DMS 273 (cell line): ENCODE results near the gene TMED8.
"Not testable (repeated sequence)": the region's sequence is repeated elsewhere in the genome, so short reads cannot be mapped to it uniquely, and the experiment has no call there.

ENCODE experiments used
- DNase-seq: peaks from one replicate; lab custom pipeline; 2025; ENCODE audit not compliant: unreplicated experiment; lab: John Stamatoyannopoulos, UW

TMED8 gene

DNA sequence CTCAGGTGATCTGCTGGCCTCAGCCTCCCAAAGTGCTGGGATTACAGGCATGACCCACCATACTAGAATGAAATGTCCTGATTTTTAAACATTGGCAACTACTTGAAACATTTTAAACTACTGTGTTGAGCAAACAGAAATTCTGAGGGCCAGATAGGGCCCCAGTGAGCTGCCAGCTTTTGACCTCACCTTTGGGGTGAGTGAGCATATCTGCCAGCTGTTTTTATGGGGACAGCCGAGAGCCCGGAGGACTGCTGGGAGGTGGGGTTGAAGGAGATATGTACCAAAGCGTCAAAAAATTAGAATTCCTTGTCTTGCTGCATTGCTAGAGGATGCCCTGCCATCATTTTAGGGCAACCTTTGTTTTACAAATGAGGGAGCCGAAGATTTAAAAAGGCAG lies 53.3 kb downstream of the TMED8 start:
- no peak for DNase-seq

DNA sequence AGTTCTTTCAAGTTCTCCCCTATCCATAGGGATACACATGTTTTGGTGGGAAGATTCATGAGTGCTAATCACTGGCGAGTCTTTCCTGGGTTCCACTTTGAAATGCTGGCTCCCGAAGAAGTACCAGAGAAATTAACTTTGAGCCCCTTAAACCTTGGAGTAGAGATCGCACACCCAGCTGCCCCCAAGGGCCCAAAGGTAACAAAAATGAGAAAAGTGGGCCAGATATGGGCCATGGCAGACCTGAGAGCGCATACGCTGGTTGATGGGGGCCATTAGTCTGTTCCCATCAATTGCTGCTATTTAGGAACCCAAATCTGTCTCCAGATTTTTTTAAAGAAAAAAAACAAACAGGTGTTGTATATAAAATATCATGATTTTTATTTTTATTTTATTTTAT lies 53.9 kb downstream of the TMED8 start:
- no peak for DNase-seq

DNA sequence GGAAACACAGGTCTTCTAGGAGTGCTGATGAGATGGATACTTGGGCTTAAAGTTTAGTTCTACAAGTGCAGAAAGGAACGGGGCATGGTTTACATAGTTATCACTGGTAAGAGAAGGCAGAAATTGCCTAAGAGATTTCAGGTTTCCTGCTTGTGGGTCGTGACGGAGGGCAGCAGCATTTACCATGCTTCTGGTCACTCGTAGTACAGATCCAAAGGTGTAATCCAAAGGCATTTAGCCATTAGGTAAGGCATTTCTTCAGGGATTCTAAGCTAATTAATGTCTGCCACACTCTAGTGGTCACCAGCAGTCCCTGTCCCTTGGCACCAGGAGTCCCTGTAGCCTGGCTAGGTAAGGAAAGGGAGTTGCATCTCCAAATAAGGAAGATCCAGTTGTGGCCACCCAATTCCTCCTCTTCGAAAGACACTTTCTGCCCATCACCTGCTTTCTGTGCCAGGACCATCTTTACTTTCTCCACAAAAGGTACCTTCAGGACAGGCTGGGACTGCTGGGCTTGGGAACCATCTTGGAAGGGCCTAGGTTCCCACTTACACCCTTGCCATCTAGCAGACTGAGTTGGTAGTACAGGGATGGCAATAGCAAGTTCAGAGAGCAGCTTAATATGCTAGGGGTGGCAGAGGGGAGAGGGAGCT lies 54.5 kb downstream of the TMED8 start:
- DNase-seq: no peak

DNA sequence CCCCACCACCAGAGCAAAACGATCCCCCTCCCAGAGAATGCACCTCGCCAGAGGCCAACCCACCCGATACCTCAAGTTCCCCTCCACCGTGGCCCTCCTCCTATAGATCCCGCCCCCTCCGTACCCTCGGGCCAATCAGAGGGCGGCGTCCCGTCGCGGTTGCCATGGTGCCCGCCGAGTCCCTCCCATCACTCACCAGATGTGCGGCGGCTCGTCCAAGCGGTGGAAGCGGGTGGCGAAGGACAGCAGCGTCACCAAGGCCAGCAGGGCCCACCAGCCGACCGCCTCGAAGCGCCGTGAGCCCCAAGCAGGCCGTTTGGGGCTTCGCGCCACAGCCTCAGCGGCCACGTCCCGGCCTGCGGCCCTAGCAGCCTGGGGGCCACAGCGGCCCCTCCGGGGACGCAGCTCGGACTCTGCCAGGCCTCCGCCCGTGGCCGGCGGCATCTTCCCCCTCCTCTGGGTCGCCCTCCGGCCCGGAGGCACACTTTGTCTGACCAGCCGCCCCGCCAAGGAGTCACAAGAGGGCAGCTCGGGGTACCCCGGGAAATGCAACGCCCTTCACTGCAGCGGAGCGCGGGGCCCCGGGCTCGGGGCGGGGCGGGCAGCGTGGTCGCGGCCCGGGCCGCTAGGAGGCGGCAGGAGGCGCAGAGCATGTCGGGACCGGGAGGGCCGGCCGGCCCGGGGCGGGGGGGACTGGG lies 56.5 kb downstream of the TMED8 start, which contains the start of gene POMT2:
TSS of gene POMT2 (minus strand) at position 646 of the 698 bp plus-strand sequence. CDS start at position 444, 202 bp downstream.
- DNase-seq: peak; percentile 97

DNA sequence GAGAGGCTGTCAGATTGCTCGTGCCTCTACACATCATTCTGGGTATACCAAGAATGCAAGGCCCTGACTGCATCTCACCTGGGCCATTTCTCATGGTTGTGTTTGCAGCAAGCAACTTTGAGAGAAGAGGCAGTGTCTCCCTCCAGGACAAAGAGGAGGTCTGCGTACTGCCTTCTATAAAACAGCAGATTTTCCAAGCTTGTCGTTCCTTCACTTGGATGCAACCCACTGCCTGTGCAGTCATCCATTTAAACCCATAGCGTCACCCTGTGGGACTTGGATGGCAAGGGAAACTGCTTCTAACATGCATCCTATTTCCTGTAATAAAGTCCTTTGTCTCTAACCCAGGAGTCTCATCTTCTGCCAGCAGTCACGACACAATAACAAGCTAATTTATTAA lies 57.5 kb downstream of the TMED8 start:
- peak; percentile 45 for DNase-seq

DNA sequence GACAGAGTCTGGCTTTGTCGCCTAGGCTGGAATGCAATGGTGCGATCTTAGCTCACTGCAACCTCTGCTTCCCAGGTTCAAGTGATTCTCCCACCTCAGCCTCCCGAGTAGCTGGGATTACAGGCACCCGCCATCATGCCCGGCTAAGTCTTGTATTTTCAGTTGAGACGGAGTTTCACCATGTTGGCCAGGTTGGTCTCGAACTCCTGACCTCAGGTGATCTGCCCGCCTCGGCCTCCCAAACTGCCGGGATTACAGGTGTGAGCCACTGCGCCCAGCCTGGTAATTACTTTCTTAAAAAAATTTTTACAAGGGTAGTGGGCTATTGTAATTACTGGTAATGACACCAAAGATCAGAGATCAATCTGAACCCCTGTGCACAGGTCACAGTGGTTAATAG lies 58.1 kb downstream of the TMED8 start:
- not testable (repeated sequence) for DNase-seq

DNA sequence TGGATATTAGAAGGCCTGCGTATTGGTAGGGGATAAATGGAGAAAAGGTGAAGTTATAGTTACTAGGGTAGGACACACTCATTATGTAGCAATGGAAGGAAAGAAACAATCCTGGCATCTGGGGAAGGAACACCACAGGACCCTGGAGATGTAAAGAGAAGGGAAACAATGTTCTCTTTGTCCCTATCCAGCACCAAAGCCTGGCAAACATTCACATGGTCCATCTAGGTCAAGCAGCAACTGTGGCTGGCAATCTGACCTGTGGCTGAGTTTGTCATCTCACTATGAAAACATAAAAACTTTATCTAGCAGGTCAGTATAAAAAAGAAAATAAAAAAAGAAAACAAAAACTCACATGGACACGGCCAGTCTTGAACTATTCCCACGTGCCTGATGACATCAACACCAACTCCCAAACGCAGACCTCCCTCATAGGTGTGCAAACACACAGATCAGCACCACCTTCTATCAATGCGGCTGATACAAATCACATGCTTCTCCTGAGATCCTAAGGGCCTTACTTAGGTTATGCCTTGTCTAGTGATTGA lies 58.8 kb downstream of the TMED8 start:
- DNase-seq: no peak

DNA sequence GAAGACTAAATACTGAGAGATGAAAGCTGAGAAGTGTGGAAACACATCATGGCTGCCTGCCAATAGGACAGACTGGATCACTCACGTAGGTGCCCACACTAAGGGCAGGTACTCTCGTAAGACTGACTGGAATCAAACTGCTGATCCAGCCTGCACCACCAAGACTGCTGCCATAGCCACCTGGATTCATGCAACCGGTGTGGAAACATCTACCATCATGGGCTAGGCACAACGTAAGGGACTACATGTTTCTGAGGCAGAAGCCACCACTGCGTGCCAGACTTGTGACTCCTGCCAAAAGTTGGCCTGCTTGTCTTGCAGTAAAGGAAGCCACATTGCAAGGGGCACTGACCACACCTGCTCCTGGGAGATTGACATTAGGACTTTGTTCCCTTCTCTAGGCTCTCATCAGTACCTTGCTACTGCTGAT lies 60.0 kb downstream of the TMED8 start:
- DNase-seq: peak; percentile 87

DNA sequence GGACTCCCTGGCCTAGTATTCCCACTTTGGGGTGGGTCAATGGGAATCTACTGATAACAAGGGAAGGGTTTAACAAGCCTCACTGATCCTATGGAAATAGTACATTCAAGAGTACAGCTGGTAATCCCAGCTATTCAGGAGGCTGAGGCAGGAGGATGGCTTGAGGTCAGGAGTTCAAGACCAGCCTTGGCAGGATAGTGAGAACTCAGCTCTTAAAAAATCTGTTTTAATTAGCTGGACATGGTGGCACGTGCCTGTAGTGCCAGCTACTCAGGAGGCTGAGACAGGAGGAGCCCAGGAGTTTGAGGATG lies 60.7 kb downstream of the TMED8 start:
- DNase-seq: no peak

DNA sequence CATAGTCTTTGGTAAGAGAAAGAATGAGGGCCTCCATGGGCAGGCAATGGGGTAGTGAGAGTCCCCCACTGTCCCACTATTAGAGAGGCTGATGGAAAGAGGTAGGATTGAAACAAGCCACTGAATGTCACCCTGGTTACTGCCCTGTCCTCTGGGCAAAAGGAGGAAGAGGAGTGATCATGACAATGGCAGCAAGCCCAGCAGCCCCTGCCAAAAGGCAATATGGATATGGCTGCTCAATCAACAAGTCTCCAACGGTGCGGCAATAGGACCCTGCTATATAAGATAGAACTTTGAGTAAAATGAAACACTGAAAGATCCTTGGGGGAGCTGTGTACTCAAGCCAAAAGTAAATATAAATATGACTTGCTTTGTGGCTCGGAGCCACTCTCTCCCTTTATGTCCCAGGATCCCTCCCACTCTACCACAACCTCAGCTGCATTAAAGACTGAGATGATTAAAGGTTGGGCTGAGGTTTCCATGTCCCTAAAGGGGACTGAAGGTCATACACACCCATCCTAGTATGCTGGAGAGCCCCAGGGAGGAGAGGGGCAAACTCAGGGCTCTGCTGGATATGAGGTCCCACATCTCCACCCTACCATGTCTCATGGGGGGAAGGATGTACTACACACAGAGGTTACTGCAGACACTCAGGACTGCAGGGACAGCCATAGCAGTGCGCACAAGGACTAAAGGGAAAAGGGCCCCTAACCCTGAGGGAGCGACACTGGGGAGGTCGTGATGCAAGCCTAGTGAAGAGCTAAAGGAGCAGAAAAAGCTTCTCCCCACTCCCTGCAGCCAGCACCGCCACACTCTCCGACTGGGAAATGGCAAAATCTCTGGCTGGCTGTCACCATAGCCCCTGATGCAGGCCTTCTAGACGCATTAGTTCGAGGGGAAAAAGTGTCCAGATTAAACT lies 62.1 kb downstream of the TMED8 start:
- no peak for DNase-seq

DNA sequence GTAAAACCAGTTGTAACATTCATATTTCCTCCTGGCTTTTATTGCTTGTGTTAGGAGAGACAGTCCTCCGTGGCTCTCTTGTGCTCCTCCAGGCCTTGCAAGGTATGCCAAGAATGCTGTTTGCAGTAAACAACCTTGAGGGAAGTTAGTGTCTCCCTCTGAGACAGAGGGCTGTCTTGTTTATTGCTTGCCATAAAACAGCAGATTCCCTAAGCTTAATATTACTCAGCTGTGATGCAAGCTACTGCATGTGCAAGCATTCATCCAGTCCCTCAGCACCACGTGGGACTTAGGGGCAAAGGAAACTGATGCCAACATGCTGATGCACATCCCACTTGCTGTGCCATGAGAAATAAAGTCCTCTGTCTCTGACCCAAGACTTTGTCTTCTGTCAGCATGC lies 62.9 kb downstream of the TMED8 start:
- no peak for DNase-seq

DNA sequence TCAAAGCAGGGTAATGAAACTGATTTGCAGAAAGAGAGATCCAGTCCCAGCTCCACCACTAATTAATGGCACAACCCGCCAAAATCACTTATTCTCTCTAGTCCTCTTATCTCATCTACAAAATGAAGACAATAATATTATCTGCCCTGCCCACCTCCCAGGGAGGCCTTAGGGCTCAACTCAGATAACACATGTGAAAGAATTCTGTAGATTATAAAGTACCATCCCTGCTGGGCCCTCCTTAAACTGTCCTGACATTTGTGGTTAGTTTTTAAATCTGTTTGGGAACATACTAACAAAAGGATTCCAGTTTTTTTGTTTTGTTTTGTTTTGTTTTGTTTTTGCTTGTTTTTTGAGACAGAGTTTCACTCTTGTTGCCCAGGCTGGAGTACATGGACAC lies 63.5 kb downstream of the TMED8 start:
- no peak for DNase-seq

DNA sequence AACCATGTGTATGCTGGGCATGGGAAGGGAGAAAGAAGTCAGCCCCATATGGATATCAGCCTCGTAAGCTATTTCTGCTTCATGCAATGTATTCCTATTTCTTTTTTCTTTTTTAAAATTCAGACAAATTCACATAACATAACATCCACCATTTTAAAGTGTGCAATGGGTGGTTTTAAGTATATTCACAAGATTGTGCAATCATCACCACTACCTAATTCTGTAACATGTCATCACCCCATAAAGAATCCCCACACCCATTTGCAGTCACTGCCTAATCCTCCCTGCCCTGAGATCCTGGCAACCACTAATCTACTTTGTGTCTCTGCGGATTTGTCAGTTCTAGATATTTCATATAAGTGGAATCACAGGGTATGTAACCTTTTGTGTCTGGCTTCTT lies 65.7 kb downstream of the TMED8 start:
- no peak for DNase-seq

DNA sequence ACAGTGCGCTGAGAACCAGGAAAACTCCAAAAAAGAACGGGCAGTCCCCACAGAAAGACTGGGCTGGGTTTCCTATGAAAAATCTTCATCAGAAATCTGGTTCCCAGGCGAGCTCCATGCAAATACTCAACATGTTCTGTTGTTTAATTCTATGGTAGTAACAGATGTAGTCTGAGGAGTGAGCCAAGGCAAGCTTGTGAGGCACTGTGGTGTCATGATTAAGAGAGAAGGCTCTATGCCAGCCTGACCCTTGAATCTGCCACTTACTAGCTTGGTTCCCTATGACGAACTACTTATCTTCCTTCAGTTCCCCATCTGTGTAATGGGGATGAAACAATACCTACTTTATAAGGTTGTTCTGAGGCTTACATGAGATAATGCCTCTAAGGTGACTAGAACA lies 66.9 kb downstream of the TMED8 start:
- peak; percentile 84 for DNase-seq

DNA sequence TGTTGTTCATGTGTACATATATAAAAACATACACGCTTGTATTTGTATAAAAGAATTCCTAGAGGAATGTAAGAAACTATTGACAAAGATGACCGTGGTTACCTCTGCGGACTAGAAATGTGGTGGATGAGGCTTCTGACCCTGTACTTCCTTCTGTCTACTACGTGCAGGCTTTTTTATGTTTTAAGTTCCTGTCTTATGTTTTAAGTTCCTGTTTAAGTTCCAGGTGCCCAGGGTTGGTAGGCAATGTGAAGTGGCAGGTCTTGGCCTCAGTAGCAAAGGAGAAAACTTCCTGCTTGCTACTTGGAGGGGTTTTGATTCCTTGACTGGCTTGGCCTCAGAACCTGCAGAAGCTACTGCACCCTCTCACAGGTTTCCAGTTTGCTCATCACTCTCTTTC lies 67.8 kb downstream of the TMED8 start:
- no peak for DNase-seq

DNA sequence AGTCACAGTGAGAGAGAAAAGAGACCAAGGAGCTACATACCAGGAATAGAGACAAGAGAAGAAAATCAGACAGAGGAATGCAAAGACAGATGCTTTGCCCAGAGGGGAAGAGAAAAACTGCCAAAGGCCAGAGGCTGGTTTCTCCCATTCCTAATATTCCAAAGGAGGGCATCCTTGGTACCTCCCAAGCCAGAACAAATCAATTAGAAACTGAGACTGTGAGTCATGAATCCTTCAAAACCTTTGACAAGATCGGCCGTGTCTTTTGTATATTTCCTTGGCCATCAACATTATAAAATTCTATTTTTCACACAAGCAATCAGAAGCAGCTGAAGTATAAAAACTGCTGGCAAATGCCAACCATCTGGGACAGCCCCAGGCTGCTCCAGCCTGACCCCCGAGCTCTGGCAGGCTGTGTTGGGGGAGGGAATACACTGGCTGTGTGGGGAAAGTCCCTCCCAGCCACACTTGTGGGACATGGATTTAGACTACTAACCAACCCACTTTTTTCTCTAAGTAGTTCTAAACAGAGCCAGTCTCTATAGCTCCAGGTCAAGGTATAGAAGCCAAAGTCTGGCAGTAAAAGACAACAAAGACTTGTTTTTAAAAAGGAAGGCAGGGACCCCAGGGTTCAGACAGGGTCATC lies 69.9 kb downstream of the TMED8 start:
- peak; percentile 86 for DNase-seq

DNA sequence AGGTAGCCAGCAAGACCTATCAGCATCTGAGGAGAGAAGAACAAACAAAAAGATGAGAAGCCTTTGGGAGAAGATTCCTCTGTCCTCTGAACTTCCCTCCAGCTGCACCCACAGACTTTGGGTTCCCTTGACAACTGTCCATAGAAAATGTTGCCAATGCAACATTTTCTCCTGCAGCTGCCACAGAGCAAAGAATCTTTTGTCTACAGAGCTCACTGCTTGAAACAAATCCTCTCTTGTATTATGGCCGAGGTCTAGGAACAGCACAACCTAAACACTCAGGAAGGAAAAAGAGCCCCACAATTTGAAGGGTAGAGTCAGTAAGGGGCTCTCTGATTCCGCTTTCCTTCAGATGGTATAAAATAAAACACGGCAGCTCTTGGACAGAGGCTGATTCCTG lies 70.5 kb downstream of the TMED8 start:
- DNase-seq: peak; percentile 47

DNA sequence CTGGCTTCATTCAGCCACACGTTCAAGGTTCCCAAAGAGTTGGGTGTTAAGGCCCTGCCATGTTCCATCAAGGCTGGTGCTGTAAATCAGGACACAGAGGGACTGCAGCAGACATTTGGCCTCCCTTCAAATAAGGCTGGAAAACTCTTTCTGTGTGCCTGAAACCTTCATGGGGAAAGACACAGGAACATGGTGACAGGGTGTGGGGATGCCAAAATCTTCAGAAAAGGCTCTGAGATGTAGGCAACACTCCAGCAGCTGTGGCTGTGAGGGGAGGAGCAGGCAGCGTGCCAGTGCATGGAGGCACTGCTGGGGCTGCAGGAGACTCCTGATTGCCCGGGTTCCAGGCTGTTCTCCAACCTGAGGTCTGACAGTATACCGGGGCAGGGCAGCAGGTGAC lies 71.2 kb downstream of the TMED8 start:
- DNase-seq: peak; percentile 55

DNA sequence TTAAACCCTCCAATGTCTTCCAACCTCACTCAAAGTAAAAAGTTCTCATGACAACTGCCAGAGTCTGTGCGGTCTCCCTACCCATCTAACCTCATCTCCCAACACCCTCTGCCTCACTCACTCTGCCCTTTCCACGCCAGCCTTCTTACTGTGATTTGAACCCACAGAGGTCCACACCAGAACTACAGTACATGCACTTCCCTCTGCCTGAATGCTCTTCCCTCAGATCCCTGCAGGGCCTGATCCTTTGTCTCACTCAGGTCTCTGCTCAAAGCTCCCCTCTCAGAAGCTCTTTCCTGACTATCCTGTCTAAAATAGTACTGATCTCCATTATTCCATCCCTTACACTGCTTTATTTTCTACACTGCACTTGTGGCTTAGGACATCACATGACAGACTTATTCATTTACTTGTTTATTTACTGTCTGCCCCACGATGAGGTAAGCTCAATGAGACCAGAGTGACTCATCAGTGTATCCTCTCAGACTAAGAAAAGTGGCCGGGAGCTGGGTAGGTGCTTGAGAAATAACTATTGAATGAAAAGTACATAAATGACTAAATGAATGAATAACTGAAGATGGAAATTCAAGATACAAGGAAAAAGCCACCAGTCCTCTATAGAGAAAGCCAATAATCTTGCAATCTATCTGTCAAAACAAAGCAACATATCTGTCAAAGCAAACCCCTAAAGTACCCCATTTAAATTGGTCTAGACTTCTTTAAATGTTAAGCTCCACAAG lies 73.3 kb downstream of the TMED8 start:
- peak; percentile 33 for DNase-seq

DNA sequence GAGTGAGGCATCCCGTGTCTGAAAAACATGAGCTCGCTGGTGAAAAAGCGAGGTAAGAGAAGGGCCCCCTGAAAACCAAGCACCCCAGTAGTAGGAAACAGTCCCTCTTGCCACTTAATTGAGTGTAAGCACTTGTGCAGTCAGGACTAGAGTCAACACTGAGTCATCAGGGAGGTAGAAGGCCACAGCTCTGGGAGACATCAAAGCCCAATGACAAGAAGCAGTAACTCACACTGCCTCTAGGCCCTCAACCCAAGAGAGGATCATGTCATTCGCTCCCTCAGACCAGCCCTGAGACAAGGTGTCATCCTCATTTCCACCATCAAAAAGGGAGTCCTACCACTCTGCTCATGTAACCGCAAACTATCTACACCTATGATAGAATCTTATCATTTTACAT lies 74.0 kb downstream of the TMED8 start:
- DNase-seq: no peak
